Stimulated activated CD8-positive, alpha-beta memory T cell treated with anti-CD3 and anti-CD28 coated beads, Interleukin-12 subunit alpha, Interleukin-12 subunit beta, amount 100 ng/mL, for 4 hours (primary cell): ENCODE data around the gene TNFRSF11A.

Experiments
- DNase-seq: peaks from one replicate; pipeline ENCODE4 v3.0.0-alpha.2; 2020; ENCODE audit warnings: low read depth

Gene TNFRSF11A

DNA sequence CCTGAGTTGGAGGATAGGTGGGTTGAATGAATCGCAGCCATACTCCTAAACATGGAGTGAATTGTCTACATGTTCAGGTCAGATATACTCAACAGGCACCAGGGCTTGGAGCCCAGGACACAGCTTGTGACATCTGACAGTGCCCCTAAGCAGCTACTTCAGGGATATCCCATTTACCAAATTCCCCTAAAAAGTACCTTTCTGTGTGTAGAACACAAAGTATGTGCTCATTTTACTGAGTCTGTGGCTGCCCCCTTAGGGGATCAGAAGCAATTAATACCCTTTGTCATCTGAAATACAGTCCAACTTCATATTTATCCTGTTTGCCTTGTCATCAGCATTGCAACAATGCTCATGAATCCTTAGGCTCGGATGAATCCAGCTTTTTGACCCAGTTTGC lies 20.8 kb downstream of the TNFRSF11A start:
- DNase-seq: no peak

DNA sequence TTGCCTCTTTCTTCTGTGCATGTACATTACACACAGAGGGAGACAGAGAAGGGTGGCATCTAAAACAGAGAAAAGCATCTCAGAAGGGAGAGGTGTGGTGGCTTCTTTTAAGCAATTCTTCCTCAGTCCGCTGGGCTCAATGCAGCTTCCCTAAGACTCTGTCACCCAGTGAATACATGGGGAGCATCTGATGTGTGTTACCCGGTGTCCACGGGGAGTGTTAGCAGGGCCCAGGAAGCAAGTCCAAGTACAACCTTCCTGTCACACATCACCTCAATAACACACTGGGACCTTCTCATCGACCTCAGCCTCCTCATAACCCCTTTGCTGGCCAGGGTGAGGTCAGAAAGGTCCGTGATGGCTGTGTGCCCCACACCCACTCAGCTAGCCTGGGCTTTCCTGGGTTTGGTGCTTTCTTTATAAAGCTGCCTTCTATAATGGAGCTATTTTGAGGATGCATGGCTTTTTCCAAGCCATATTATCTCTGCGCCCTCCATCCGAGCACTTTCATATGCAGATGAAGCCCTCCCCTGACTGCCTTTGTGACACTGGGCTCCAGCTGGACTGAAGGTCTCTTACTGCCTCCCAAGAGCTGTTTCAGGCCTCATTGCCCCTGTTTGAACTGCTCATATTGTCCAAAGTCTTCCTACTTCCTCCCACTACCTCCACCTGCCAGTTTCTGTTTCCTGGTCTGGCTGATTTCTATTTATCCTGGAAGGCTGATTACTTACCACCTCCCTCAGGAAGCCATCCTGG lies 21.4 kb downstream of the TNFRSF11A start:
- DNase-seq: no peak

DNA sequence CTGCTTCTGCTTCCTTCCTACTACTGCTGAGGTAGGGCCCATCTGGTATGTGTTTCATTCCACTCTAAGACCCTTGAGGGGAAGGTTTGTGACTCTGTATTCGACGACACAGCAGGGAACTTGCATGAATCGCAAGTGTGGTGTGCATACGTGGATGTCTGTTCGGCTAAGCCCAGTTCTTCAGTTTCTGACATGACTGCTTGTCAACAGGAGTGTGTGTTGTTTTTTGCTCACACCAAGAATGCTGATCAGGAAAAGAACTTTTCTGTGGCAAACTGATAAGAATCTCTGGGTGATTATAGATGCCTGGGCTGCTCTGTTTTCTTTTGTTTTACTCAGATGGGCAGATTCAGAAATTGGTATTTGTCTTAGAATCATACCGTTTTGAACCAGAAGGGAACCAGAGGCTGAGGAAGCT lies 22.0 kb downstream of the TNFRSF11A start:
- DNase-seq: no peak

DNA sequence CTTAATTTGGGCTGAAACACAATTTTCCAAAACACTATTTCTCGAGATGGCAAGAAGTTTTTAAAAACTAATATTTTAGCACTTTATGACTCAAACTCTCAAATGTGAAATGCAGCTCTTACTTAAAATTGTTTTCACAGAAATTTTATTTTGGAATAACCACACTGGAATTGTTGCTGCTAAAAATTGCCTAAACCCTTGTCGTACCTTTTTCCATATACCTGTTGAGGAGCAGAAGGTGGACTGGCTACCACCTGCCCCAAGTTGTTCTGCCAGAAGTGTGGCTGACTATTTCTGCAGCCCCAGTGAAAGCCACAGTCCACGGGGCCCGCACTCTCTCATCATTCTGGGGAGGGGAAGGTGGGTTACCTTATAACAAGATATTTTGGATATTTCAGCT lies 23.4 kb downstream of the TNFRSF11A start:
- no peak for DNase-seq

- DNase-seq: no peak
These were observed 28.1 kb downstream of the TNFRSF11A start for GRCh38 chr18:62353170-62353569.

DNA sequence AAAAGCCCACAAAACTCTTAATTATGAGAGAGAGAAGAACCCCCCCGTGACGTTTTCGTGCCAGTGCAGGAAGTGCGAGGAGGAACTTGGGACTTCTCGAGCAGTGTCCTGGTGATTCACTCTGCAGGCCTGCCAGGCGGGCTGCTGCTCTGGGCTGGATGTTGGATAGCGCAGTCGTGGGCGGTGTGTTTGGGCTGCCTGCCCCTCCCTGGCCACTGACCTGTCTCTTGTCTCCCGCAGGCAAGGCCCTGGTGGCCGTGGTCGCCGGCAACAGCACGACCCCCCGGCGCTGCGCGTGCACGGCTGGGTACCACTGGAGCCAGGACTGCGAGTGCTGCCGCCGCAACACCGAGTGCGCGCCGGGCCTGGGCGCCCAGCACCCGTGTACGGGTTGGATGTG lies 29.0 kb downstream of the TNFRSF11A start:
- DNase-seq: no peak

- no peak for DNase-seq
These were observed 32.1 kb downstream of the TNFRSF11A start for GRCh38 chr18:62357079-62357719.

DNA sequence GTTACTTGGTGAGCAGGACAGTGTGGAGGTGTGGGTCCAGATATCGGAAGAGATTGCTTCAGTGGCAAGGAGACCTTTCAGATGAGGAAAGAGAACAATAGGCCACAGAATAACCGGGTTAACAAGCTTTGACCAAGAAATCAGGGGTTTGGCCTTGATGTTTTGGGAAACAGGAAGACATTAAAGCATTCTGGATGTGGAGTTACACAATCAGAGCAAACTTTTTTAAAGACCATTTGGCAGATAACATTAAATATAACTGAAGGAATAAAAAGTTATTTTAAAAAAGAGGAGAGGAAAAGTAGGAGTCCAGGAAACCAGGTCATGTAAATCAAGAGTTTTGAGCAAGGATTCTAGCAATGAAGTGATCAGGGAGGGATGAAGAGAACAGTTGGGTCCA lies 35.7 kb downstream of the TNFRSF11A start:
- no peak for DNase-seq

DNA sequence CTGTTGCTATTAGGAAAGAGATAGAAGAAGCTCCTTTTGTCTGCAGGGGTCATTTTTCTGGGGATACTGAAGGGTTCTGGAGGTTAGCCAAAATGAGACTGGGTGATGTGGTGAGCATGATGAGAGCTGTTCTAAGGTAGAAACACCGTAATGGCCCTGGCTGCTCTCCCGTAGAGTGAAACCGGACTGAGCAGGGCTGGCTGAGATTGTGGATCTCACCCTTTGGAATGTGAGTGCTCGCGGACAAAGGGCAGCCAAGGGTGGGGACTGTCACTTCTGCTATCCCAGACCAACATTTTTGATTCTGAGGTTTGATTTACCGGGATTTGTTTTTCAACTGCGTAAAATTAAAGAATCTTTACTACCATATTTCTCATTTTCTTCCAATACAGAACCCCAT lies 36.2 kb downstream of the TNFRSF11A start:
- DNase-seq: no peak

DNA sequence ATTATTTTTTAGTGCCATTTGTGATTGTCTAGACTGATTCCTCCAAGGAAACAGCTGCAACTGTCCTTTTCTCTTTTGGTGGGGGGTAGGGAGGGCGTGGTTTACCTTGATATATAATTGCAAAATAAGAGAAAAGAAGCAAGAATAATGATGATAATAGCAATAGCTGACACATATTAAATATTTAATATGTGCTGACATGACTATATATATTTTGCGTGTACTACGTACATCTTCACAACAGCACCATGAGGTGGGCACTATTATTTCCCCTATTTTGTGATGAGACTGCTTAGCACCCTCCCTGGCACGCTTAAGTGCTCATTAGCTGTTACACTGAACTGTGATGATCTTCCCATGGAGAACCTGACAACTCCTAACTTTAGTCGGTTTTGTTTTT lies 39.4 kb downstream of the TNFRSF11A start:
- DNase-seq: no peak

GRCh38 chr18:62365420-62365819 lies 40.3 kb downstream of the TNFRSF11A start:
- DNase-seq: no peak

- no peak for DNase-seq
These were observed 41.9 kb downstream of the TNFRSF11A start for GRCh38 chr18:62366992-62367391.

DNA sequence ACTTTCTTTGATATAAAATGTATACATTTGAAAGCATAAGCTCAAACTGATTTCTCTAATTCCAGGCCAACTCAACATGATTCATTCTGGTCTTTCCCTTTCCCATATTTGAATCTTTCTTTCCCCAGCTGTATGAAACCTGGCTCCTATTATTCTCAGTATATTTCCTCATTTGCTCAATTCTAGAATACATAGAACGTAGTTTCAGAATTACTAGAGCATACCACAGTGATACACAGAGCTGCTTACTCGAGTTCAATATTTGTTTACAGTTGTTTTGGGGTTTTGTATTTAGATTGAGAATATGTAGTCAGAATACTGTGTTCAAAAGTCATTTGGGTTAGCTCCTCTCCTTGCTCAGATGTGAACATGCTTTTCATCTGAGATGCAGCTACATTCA lies 43.0 kb downstream of the TNFRSF11A start:
- DNase-seq: no peak

- no peak for DNase-seq
These were observed 44.1 kb downstream of the TNFRSF11A start for GRCh38 chr18:62369129-62369644.

DNA sequence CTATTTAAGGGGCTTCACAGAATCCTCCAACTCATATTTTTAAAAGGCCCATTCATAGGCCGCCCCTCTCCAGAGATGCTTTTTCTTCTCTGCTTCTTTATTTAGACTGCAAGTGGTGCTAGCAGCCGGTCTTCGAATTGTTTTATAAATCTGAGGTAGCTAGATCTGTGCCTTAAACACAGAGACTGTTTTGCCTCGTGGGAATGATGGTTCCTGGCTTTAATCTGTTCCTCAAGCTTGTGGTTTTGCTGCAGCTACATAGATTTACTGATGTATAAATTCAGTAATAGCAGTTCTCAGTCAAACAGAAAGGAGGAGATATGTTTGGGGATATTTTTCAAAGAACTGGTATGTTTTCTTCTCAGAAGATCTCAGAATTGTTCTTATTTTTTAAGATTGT lies 45.3 kb downstream of the TNFRSF11A start:
- DNase-seq: no peak

DNA sequence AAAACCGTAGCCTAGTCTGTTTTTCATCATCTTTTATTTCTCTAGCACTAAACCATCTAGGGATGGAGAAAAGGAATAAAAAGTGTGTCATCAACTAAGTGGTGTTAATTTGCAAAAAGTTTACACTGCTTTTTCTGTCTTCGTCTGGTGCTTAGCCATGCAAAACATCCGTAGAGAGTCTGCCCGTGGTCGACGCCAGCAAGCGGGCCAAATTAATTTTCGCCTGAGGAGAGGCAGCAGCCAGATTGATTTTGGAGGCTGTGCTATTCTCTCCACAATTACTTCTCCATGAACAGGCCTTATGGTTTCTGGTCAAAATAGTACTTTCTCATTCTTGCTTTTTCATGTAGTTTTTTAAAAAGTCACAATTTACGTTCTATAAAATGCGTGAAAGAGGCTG lies 46.3 kb downstream of the TNFRSF11A start:
- no peak for DNase-seq

DNA sequence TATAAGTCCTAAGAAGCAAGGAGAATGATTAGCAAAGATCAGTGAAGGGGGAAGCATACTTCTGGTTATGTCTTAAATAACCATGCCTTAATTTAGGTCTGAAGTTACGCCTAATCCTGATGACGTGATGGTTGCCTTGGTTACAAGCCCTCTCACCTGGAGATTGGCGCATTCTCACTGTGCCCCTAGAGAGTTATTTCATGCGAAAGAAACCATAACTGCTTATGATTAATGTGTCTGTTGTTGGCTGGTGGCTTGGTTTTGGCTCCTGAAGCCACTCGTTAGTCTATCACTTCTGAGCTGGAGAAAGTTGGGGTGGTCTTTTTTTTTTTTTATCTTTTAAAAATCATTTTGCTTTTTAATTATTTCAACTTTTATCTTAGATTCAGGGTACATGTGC lies 47.0 kb downstream of the TNFRSF11A start:
- DNase-seq: no peak

DNA sequence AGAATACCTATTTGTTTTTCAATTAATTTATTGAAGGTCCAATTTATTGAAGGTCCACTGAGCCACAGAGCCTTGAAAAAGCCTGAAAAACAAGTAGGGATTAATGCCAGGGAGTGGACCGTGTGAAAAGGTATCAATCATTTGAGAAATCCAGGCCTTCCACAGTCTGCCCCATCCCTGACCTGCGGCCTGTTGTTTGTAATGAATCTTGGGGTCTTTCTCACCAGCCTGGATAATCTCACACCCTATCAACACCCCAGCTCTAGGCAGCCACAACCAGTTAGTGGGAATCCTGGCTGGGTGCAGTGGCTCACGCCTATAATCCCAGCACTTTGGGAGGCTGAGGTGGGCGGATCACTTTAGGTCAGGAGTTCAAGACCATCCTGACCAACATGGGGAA lies 47.8 kb downstream of the TNFRSF11A start:
- DNase-seq: no peak

DNA sequence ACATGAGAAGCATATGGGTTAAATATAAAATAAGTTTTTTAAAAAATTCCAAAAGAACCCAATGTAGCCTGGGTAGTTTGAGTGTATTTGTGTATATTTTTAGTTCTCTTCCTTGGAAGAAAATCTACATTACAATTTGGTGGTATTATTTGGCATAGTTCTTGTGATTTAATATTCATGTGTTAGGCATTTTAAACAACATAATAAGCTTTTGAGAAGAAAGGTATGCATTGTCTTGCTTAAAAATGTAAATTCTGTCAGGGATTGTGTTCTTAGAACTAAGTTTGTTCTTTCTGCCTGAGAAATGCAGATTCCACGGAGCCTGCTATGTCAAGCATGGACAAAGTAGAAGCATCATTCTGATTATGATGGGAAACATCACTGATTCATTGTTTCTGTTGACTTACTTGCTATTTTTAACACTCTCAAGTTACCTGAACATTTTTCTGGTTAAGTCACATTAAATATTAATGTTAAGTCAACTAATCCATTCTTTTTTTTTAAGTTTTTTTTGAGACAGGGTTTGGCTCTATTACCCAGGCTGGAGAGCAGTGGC lies 49.4 kb downstream of the TNFRSF11A start:
- no peak for DNase-seq

- no peak for DNase-seq
These were observed 52.2 kb downstream of the TNFRSF11A start for GRCh38 chr18:62377131-62377807.

- no peak for DNase-seq
These were observed 53.9 kb downstream of the TNFRSF11A start for GRCh38 chr18:62379051-62379450.

DNA sequence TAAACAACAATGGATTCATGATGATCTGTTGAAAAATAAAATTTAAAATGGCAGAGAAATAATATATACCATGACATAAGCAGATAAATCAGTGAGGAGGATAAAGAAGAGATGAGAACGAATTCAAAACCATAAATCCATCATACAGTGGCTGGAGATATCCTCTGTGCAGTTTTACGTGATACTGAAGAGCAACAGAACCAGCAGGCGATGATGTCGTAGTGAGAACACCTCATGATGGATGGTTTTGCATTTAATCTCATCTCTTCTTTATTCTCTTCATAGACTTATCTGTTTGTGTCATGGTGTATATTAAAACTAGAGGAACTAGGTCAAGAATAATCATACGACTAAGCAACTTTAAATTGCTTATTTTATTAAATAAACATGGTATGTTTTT lies 56.3 kb downstream of the TNFRSF11A start:
- no peak for DNase-seq

DNA sequence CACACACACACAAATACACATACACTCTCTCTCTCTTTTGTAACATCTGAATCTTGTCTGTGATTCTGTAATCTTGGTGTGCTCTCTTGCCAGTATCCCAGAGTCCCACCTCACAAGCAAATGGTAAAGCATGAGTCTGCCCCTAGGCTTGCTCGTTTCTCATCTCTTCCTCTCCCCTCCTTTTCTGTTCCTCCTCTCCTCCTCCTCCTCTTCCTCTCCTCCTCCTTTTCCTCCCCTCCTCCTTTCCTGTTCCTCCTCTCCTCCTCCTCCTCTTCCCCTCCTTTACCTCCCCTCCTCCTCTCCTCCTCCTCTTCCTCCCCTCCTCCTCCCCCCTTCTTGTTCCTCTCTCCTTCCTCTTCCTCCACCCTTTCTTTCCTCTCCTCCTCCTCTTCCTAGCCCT lies 59.0 kb downstream of the TNFRSF11A start:
- no peak for DNase-seq
